Hepatocyte (in vitro differentiated cells): ENCODE measurements around the gene RNF213.
"Not testable (repeated sequence)": the region's sequence is repeated elsewhere in the genome, so short reads cannot be mapped to it uniquely, and the experiment has no call there.

Source experiments
- CTCF ChIP-seq: fragments of 200-600 bp; sonication (generic); IDR thresholded peaks from 2 replicates; pipeline ENCODE4 v1.5.1; 2016; ENCODE audit warnings: antibody characterized with exemption, mild to moderate bottlenecking; ENCODE audit not compliant: poor library complexity
- EZH2 ChIP-seq: fragments of 200-600 bp; sonication (generic); IDR thresholded peaks from 2 replicates; pipeline ENCODE4 v1.6.1; 2016; ENCODE audit warnings: antibody characterized with exemption, mild to moderate bottlenecking, borderline replicate concordance
- EZH2phosphoT487 ChIP-seq: fragments of 200-600 bp; sonication (generic); IDR thresholded peaks from one replicate; pipeline ENCODE4 v1.6.1; 2018; ENCODE audit warnings: antibody characterized with exemption, mild to moderate bottlenecking, low read depth, moderate library complexity; ENCODE audit not compliant: unreplicated experiment, severe bottlenecking

- TF ChIP-seq CTCF, EZH2, EZH2phosphoT487: not testable (repeated sequence)
Measured at GRCh38 chr17:80329421-80329820, 68.8 kb downstream of the RNF213 start.
